Common myeloid progenitor, CD34-positive (primary cell): Measurements from ENCODE around the gene SEC24C.

Experiments
- CTCF ChIA-PET: fragments of 350-600 bp; sonication (Branson Sonifier 250); formaldehyde crosslinking; loops from one replicate; lab custom pipeline; 2021; ENCODE audit warnings: antibody characterized with exemption; lab: Charles Lee
- POLR2A ChIA-PET: fragments of 350-600 bp; sonication (Branson Sonifier 250); formaldehyde crosslinking; loops from one replicate; lab custom pipeline; 2021; ENCODE audit warnings: antibody characterized with exemption; lab: Charles Lee
- DNase-seq, 3 donors: peaks; one replicate each; pipeline versions ENCODE4 v3.0.0 to v3.0.0-alpha.2; 2013
- H3K27ac ChIP-seq, 2 experiments: 1 replicate in 1 of 2; 2 replicates in 1 of 2; pipeline ENCODE4 v1.7.0; 2013; ENCODE audit warnings: inconsistent platforms in 2 of 2, low read length in 2 of 2, mild to moderate bottlenecking in 2 of 2, low read depth in 1 of 2, moderate library complexity in 1 of 2; ENCODE audit not compliant: severe bottlenecking in 2 of 2, insufficient read depth in 1 of 2, poor library complexity in 1 of 2
- H3K27me3 ChIP-seq, 5 experiments: replicated peaks in 2 of 5; 1 replicate in 3 of 5; 2 replicates in 2 of 5; pipeline versions ENCODE4 v1.6.1 to v1.7.0; 2013; ENCODE audit warnings: low read length in 4 of 5, mild to moderate bottlenecking in 2 of 5, moderate library complexity in 2 of 5, inconsistent platforms in 1 of 5; ENCODE audit not compliant: insufficient read depth in 5 of 5, control insufficient read depth in 4 of 5
- H3K36me3 ChIP-seq, 4 experiments: 1 replicate in 2 of 4; 2 replicates in 2 of 4; pipeline versions ENCODE4 v1.6.1 to v1.7.0; 2013; ENCODE audit warnings: low read length in 3 of 4, control low read depth in 1 of 4, mild to moderate bottlenecking in 1 of 4; ENCODE audit not compliant: control insufficient read depth in 4 of 4, insufficient read depth in 4 of 4
- H3K4me1 ChIP-seq, 4 experiments: 1 replicate in 3 of 4; 2 replicates in 1 of 4; pipeline versions ENCODE4 v1.6.1 to v1.7.1; 2013; ENCODE audit warnings: low read length in 3 of 4, mild to moderate bottlenecking in 3 of 4, control low read depth in 1 of 4, inconsistent platforms in 1 of 4, moderate library complexity in 1 of 4; ENCODE audit not compliant: control insufficient read depth in 4 of 4, insufficient read depth in 4 of 4; ENCODE audit errors: control extremely low read depth in 1 of 4
- H3K4me3 ChIP-seq, 7 experiments: 1 replicate in 4 of 7; 2 replicates in 3 of 7; pipeline versions ENCODE4 v1.5.1 to v1.7.0; 2013; ENCODE audit warnings: mild to moderate bottlenecking in 7 of 7, low read length in 6 of 7, moderate library complexity in 6 of 7, inconsistent platforms in 2 of 7, low read depth in 2 of 7, control low read depth in 1 of 7; ENCODE audit not compliant: insufficient read depth in 4 of 7, control insufficient read depth in 1 of 7; ENCODE audit errors: extremely low read depth in 1 of 7
- H3K9me3 ChIP-seq, 5 experiments: 1 replicate in 4 of 5; 2 replicates in 1 of 5; pipeline versions ENCODE4 v1.6.1 to v1.7.1; 2013; ENCODE audit warnings: low read length in 4 of 5, mild to moderate bottlenecking in 2 of 5, inconsistent platforms in 1 of 5, low read depth in 1 of 5, moderate library complexity in 1 of 5; ENCODE audit not compliant: control insufficient read depth in 4 of 5, insufficient read depth in 2 of 5; ENCODE audit errors: control extremely low read depth in 1 of 5
- WGBS: methylation state at CpG from one replicate; pipeline ENCODE4 v1.1.5; 2013; ENCODE audit not compliant: insufficient coverage; 5-methylcytosine and 5-hydroxymethylcytosine counted together

The SEC24C gene

GRCh38 chr10:73743327-73743904 lies 756 bp upstream of the SEC24C start:
- peaks cover 0 to 9% (median 5%) of the 10 kb centered on the region in 4 experiments for H3K36me3 ChIP-seq
- H3K27ac ChIP-seq = peak overlapping the region; percentile 93 to 98
- H3K4me1 ChIP-seq = peaks cover 11 to 23% (median 15%) of the 10 kb centered on the region in 4 experiments
- POLR2A ChIA-PET = interaction anchor here (1.5 to 2.8 kb wide), 2 partner anchors 13 to 117 kb away, joined by 3 to 16 read pairs; no protein-coding TSS in a partner anchor
- CTCF ChIA-PET = interaction anchor here (0.6 to 1.2 kb wide), 3 partner anchors 12 to 214 kb away, joined by 3 to 9 read pairs (median 4); no protein-coding TSS in a partner anchor
- H3K9me3 ChIP-seq = no peaks in the 10 kb centered on the region
- DNase-seq = peak in 1 of 3 donors; percentile 4
- no peaks in the 10 kb centered on the region for H3K27me3 ChIP-seq
- H3K4me3 ChIP-seq = peak overlapping the region in 6 of 7 experiments; percentile 93 to 99 (median 96)
- WGBS = 33% methylated on average over 3 of the region's 6 CpGs

GRCh38 chr10:73744664-73744975 lies 448 bp downstream of the SEC24C start:
- peak overlapping the region; percentile 93 to 98 for H3K27ac ChIP-seq
- ChIA-PET POLR2A (interaction anchor here (1.0 to 2.8 kb wide), 3 partner anchors 14 to 119 kb away, joined by 3 to 16 read pairs (median 6); no protein-coding TSS in a partner anchor), CTCF (interaction anchor here (1.0 to 1.3 kb wide), 4 partner anchors 11 to 33 kb away, joined by 3 to 5 read pairs (median 3); no protein-coding TSS in a partner anchor)
- H3K36me3 ChIP-seq = peaks cover 0 to 15% (median 10%) of the 10 kb centered on the region in 4 experiments
- H3K27me3 ChIP-seq = no peaks in the 10 kb centered on the region
- peak overlapping the region; percentile 93 to 99 (median 96) for H3K4me3 ChIP-seq
- peak; percentile 68 to 89 (median 87) for DNase-seq
- H3K4me1 ChIP-seq = peaks cover 11 to 23% (median 15%) of the 10 kb centered on the region in 4 experiments
- WGBS = 0% methylated on average over 8 of the region's 10 CpGs
- H3K9me3 ChIP-seq = no peaks in the 10 kb centered on the region

GRCh38 chr10:73746721-73747120 lies 2.5 kb downstream of the SEC24C start:
- Histone ChIP-seq H3K27me3 (no peaks in the 10 kb centered on the region), H3K9me3 (no peaks in the 10 kb centered on the region), H3K4me1 (peaks cover 11 to 23% (median 15%) of the 10 kb centered on the region in 4 experiments), H3K4me3 (no peak overlapping the region), H3K36me3 (peaks cover 17 to 34% (median 27%) of the 10 kb centered on the region in 4 experiments), H3K27ac (no peak overlapping the region)
- ChIA-PET CTCF (interaction anchor here (0.8 to 1.1 kb wide), 3 partner anchors 9 to 23 kb away, joined by 3 read pairs; no protein-coding TSS in a partner anchor), POLR2A (no interaction called here)
- no peak for DNase-seq
- 100% methylated on average over 1 of the region's 2 CpGs for WGBS

DNA sequence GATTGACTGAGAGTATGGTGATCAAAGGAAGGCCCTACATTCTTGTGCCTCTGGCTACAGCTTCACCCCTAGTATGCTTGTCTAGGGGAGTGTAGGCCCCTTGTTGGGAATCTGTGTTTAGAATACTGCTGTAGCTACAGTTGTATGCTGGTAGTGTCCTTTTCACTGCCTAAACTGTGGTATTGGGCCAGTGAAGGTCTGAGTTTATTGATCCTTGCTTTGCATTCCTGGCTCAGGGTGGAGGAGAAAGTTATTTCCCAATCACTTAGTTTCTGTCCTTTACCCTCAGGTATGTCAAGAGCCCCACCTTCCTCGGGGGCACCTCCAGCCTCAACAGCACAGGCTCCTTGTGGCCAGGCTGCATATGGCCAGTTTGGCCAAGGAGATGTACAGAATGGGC lies 6.6 kb downstream of the SEC24C start:
- H3K4me1 ChIP-seq = peaks cover 0 to 1% (median 0%) of the 10 kb centered on the region in 4 experiments
- no peak for DNase-seq
- no peaks in the 10 kb centered on the region for H3K9me3 ChIP-seq
- H3K36me3 ChIP-seq = peaks cover 33 to 61% (median 47%) of the 10 kb centered on the region in 4 experiments
- ChIA-PET POLR2A (no interaction called here), CTCF (no interaction called here)
- 100% methylated on average over 1 of the region's 1 CpG for WGBS
- no peak overlapping the region for H3K27ac ChIP-seq
- no peak overlapping the region for H3K4me3 ChIP-seq
- H3K27me3 ChIP-seq = no peaks in the 10 kb centered on the region

- Histone ChIP-seq H3K27ac (no peak overlapping the region), H3K36me3 (peaks cover 16 to 65% (median 50%) of the 10 kb centered on the region in 4 experiments), H3K4me1 (no peaks in the 10 kb centered on the region), H3K4me3 (no peak overlapping the region), H3K9me3 (no peaks in the 10 kb centered on the region), H3K27me3 (no peaks in the 10 kb centered on the region)
- DNase-seq = no peak
- WGBS = 100% methylated on average over 1 of the region's 1 CpG
- CTCF ChIA-PET = interaction anchor here (0.5 to 1.3 kb wide), 4 partner anchors 9 to 1374 kb away, joined by 3 read pairs; no protein-coding TSS in a partner anchor
- POLR2A ChIA-PET = no interaction called here
These were observed 12.0 kb downstream of the SEC24C start for GRCh38 chr10:73756183-73756582.

- POLR2A ChIA-PET = interaction anchor here (0.6 kb wide), 1 partner anchor 28 kb away, joined by 4 read pairs; no protein-coding TSS in a partner anchor
- CTCF ChIA-PET = interaction anchor here (1.1 to 1.7 kb wide), 2 partner anchors 12 to 14 kb away, joined by 5 to 8 read pairs; a partner anchor contains a TSS
- no peak for DNase-seq
These were observed 14.7 kb downstream of the SEC24C start for GRCh38 chr10:73758704-73759511.

More at GRCh38 chr10:73758704-73759511, 14.7 kb downstream of the SEC24C start:
- Histone ChIP-seq H3K9me3 (no peaks in the 10 kb centered on the region), H3K4me3 (no peak overlapping the region), H3K36me3 (peaks cover 15 to 70% (median 52%) of the 10 kb centered on the region in 4 experiments), H3K27me3 (no peaks in the 10 kb centered on the region), H3K4me1 (no peaks in the 10 kb centered on the region), H3K27ac (no peak overlapping the region)
- WGBS = 100% methylated on average over 6 of the region's 9 CpGs
